WTC11 (cell line): ENCODE data around the gene ZBTB24.

Source experiments
- NR3C1 ChIP-seq: sonication (generic); formaldehyde crosslinking; conservative IDR thresholded peaks from 2 replicates; pipeline ENCODE4 v1.8.1; 2023; ENCODE audit warnings: low read depth, mild to moderate bottlenecking, missing genetic modification reagents
- SMAD3 ChIP-seq: sonication (generic); formaldehyde crosslinking; IDR thresholded peaks from 2 replicates; pipeline ENCODE4 v1.8.0; 2022; ENCODE audit warnings: missing genetic modification reagents, mild to moderate bottlenecking, borderline replicate concordance
- TF ChIP-seq, protein P1 (sequence below): fragments of 200-600 bp; IDR thresholded peaks from 2 replicates; pipeline ENCODE4 v1.8.0; 2022; ENCODE audit warnings: antibody characterized with exemption
- TF ChIP-seq, protein P2 (sequence below): sonication (generic); formaldehyde crosslinking; IDR thresholded peaks from 2 replicates; pipeline ENCODE4 v1.8.1; 2023; ENCODE audit warnings: mild to moderate bottlenecking, missing genetic modification reagents, moderate library complexity
- TF ChIP-seq, protein P3 (sequence below): sonication (generic); formaldehyde crosslinking; conservative IDR thresholded peaks from 2 replicates; pipeline ENCODE4 v1.8.1; 2022; ENCODE audit warnings: mild to moderate bottlenecking, missing genetic modification reagents
- TF ChIP-seq, protein P4 (sequence below): sonication (generic); formaldehyde crosslinking; IDR thresholded peaks from 2 replicates; pipeline ENCODE4 v1.8.1; 2023; ENCODE audit warnings: mild to moderate bottlenecking, missing genetic modification reagents, borderline replicate concordance
- TF ChIP-seq, protein P5 (sequence below): sonication (generic); formaldehyde crosslinking; conservative IDR thresholded peaks from 2 replicates; pipeline ENCODE4 v1.8.1; 2023; ENCODE audit warnings: mild to moderate bottlenecking, low read depth, missing genetic modification reagents, moderate library complexity

DNA sequence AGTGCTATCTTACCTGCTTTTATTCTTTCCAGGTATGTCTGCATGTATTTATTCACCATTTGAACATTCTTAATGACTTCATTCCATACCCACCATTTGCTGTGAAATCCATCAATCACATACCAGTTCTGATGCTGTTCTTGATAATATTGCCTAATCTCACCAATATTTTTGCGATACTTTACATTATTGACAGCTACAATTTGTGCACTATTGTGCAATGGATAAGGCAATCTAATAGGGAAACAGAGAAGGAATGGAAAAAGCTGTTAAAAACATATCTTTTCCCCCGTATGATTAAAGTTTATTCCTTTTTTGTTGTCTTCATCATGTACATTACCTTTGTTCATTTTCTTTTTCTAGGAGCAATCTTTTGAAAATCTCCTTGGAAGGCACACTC is 23.3 kb upstream of the ZBTB24 start:
- TF ChIP-seq, protein P1, sequence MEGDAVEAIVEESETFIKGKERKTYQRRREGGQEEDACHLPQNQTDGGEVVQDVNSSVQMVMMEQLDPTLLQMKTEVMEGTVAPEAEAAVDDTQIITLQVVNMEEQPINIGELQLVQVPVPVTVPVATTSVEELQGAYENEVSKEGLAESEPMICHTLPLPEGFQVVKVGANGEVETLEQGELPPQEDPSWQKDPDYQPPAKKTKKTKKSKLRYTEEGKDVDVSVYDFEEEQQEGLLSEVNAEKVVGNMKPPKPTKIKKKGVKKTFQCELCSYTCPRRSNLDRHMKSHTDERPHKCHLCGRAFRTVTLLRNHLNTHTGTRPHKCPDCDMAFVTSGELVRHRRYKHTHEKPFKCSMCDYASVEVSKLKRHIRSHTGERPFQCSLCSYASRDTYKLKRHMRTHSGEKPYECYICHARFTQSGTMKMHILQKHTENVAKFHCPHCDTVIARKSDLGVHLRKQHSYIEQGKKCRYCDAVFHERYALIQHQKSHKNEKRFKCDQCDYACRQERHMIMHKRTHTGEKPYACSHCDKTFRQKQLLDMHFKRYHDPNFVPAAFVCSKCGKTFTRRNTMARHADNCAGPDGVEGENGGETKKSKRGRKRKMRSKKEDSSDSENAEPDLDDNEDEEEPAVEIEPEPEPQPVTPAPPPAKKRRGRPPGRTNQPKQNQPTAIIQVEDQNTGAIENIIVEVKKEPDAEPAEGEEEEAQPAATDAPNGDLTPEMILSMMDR = no peak
- TF ChIP-seq, protein P2, sequence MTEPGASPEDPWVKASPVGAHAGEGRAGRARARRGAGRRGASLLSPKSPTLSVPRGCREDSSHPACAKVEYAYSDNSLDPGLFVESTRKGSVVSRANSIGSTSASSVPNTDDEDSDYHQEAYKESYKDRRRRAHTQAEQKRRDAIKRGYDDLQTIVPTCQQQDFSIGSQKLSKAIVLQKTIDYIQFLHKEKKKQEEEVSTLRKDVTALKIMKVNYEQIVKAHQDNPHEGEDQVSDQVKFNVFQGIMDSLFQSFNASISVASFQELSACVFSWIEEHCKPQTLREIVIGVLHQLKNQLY (CRISPR knock-in tag) = no peak
- TF ChIP-seq NR3C1 (no peak), SMAD3 (CRISPR knock-in tag) (no peak)
- TF ChIP-seq, protein P3, sequence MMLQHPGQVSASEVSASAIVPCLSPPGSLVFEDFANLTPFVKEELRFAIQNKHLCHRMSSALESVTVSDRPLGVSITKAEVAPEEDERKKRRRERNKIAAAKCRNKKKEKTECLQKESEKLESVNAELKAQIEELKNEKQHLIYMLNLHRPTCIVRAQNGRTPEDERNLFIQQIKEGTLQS (CRISPR knock-in tag) = no peak
- TF ChIP-seq, protein P4, sequence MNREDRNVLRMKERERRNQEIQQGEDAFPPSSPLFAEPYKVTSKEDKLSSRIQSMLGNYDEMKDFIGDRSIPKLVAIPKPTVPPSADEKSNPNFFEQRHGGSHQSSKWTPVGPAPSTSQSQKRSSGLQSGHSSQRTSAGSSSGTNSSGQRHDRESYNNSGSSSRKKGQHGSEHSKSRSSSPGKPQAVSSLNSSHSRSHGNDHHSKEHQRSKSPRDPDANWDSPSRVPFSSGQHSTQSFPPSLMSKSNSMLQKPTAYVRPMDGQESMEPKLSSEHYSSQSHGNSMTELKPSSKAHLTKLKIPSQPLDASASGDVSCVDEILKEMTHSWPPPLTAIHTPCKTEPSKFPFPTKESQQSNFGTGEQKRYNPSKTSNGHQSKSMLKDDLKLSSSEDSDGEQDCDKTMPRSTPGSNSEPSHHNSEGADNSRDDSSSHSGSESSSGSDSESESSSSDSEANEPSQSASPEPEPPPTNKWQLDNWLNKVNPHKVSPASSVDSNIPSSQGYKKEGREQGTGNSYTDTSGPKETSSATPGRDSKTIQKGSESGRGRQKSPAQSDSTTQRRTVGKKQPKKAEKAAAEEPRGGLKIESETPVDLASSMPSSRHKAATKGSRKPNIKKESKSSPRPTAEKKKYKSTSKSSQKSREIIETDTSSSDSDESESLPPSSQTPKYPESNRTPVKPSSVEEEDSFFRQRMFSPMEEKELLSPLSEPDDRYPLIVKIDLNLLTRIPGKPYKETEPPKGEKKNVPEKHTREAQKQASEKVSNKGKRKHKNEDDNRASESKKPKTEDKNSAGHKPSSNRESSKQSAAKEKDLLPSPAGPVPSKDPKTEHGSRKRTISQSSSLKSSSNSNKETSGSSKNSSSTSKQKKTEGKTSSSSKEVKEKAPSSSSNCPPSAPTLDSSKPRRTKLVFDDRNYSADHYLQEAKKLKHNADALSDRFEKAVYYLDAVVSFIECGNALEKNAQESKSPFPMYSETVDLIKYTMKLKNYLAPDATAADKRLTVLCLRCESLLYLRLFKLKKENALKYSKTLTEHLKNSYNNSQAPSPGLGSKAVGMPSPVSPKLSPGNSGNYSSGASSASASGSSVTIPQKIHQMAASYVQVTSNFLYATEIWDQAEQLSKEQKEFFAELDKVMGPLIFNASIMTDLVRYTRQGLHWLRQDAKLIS (CRISPR knock-in tag) = no peak
- TF ChIP-seq, protein P5, sequence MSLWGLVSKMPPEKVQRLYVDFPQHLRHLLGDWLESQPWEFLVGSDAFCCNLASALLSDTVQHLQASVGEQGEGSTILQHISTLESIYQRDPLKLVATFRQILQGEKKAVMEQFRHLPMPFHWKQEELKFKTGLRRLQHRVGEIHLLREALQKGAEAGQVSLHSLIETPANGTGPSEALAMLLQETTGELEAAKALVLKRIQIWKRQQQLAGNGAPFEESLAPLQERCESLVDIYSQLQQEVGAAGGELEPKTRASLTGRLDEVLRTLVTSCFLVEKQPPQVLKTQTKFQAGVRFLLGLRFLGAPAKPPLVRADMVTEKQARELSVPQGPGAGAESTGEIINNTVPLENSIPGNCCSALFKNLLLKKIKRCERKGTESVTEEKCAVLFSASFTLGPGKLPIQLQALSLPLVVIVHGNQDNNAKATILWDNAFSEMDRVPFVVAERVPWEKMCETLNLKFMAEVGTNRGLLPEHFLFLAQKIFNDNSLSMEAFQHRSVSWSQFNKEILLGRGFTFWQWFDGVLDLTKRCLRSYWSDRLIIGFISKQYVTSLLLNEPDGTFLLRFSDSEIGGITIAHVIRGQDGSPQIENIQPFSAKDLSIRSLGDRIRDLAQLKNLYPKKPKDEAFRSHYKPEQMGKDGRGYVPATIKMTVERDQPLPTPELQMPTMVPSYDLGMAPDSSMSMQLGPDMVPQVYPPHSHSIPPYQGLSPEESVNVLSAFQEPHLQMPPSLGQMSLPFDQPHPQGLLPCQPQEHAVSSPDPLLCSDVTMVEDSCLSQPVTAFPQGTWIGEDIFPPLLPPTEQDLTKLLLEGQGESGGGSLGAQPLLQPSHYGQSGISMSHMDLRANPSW (CRISPR knock-in tag) = no peak
